Rectal smooth muscle tissue (tissue), 1 donor: ENCODE results near the gene CHAC2.
A peak's percentile ranks its signal among the peaks of the same experiment; 100 is the strongest.

Experiments used
- H3K27ac ChIP-seq: one replicate; pipeline ENCODE4 v1.7.0; 2013; ENCODE audit warnings: low read depth, low read length, inconsistent platforms
- H3K27me3 ChIP-seq: one replicate; pipeline ENCODE4 v1.7.0; 2013; ENCODE audit warnings: low read length; ENCODE audit not compliant: control insufficient read depth, insufficient read depth
- H3K36me3 ChIP-seq: one replicate; pipeline ENCODE4 v1.7.0; 2013; ENCODE audit warnings: low read length; ENCODE audit not compliant: control insufficient read depth, insufficient read depth
- H3K4me1 ChIP-seq: one replicate; pipeline ENCODE4 v1.7.0; 2013; ENCODE audit warnings: low read length; ENCODE audit not compliant: control insufficient read depth, insufficient read depth
- H3K4me3 ChIP-seq: one replicate; pipeline ENCODE4 v1.7.0; 2013; ENCODE audit warnings: low read length
- H3K9ac ChIP-seq: one replicate; pipeline ENCODE4 v1.7.0; 2013; ENCODE audit warnings: low read length

CHAC2 gene

GRCh38 chr2:53784436-53784835 lies 16.8 kb downstream of the CHAC2 start:
- H3K9ac ChIP-seq: no peak overlapping the region
- no peaks in the 10 kb centered on the region for H3K27me3 ChIP-seq
- no peak overlapping the region for H3K27ac ChIP-seq
- peaks cover 17% of the 10 kb centered on the region for H3K4me1 ChIP-seq
- H3K4me3 ChIP-seq: no peak overlapping the region
- no peaks in the 10 kb centered on the region for H3K36me3 ChIP-seq

DNA sequence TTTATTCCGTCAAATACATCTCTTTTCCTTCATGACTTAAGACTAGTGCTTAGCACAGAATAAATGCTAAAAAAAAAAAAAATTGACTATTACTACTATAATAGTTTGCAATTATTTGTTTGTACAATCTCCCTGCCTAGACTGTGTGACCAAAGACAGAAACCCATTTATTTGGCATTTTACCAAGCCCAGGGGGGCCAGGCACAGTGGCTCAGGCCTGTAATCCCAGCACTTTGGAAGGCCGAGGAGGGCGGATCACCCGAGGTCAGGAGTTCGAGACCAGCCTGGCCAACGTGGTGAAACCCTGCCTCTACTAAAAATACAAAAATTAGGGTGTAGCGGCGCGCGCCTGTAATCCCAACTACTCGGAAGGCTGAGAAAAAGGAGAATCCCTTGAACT lies 17.8 kb downstream of the CHAC2 start:
- Histone ChIP-seq H3K4me3 (peak overlapping the region; percentile 94), H3K27me3 (no peaks in the 10 kb centered on the region), H3K36me3 (no peaks in the 10 kb centered on the region), H3K27ac (no peak overlapping the region), H3K9ac (no peak overlapping the region), H3K4me1 (peaks cover 17% of the 10 kb centered on the region)

DNA sequence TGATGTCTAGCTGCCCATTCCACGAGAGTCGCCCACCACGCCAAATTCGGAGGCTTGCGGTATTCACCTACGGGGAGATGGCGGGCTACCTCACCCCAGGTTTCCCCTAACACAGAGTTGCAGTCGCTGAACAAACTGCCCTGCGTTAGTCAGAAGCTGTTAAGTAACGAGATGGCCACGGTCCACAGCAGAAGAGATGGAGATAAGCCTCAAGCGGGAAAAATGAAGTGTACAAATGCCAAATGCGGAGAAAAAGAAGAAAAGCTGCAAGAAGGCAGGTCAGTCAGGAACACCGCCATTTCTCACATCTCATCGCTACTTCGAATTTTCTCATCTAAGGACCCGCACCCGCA lies 18.7 kb downstream of the CHAC2 start:
- Histone ChIP-seq H3K4me3 (peak overlapping the region; percentile 94), H3K4me1 (peaks cover 17% of the 10 kb centered on the region), H3K27ac (peak overlapping the region; percentile 75), H3K9ac (peak overlapping the region; percentile 63), H3K36me3 (no peaks in the 10 kb centered on the region), H3K27me3 (no peaks in the 10 kb centered on the region)

DNA sequence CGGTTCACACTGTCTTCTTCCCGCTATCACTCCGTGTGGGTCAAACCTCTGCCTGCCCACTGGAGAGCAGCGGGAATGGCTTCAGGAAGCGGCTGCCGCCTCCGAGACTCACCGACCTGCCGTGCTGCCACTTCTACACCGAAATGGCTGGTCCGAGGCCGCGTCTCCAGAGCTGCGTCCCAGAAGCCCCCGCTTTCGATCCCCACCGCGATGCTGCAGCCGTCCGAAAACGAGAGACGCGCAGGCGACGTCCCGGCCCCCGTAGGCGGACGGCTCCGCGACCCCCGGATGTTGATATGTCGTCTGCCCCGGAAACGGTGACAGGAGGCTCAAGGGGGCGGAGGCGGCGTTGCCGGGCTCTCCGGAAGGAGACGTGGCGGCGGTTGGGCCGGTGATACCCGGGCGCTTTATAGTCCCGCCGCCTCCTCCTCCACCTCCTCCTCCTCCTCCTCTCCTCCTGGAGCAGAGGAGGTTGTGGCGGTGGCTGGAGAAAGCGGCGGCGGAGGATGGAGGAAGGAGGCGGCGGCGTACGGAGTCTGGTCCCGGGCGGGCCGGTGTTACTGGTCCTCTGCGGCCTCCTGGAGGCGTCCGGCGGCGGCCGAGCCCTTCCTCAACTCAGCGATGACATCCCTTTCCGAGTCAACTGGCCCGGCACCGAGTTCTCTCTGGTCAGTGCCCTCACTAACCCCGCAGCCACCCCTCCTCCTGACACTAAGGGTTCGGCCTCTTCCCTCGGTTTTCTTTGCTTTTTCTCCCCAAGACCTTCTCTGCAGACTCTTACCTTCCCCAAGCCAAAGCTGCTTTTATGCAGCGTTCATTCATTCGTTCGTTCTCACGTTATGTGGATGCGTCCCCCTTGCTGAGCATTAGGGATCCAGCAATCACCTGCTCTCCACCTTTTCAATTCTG lies 19.4 kb downstream of the CHAC2 start, which contains the start of the genes ASB3 and ERLEC1:
Gene ASB3 (minus strand): TSS at position 249 of the 909 bp plus-strand sequence. CDS start 21,381 bp downstream, outside the sequence.
Gene ERLEC1 (plus strand): TSS at position 340 of the 909 bp plus-strand sequence. CDS start 167 bp downstream, at position 507.
- H3K27ac ChIP-seq: peak within 1 kb of the TSS; percentile 75
- no peaks in the 10 kb centered on the region for H3K36me3 ChIP-seq
- peak within 1 kb of the TSS; percentile 94 for H3K4me3 ChIP-seq
- H3K4me1 ChIP-seq: peaks cover 17% of the 10 kb centered on the region
- no peaks in the 10 kb centered on the region for H3K27me3 ChIP-seq
- peak within 1 kb of the TSS; percentile 63 for H3K9ac ChIP-seq

DNA sequence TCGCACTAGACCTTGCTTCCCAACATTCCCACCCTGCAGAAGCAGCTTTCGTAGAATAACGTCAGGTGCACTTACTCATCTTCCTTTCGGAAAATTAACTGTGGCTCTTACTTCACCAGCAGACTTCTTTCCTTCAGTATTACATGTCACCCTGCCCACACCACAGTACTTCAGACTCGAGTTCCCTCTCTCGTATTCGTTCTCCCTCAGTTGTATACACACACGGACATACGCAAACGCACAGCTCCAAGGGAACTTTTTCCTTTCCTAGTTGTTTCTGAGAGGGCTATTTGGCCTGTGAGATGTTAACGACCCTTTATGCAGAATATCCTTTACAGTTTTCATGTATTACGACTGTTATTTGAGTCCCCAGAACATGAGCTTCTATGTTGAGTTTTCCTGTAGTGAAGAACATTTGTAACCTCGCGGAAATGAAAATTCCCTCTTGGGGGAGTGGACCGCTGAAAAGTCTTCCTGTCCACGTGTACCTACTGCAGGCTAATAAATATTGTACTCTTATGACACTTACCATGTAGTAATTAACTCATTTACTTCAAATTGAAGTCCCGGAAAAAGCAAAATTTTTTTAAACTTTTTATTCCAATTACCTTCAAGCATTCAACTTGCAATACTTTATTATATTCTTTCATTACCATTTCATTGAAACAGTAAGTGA lies 20.1 kb downstream of the CHAC2 start:
- Histone ChIP-seq H3K4me1 (peaks cover 17% of the 10 kb centered on the region), H3K9ac (peak overlapping the region; percentile 43), H3K4me3 (peak overlapping the region; percentile 94), H3K27ac (peak overlapping the region; percentile 55), H3K27me3 (no peaks in the 10 kb centered on the region), H3K36me3 (no peaks in the 10 kb centered on the region)

DNA sequence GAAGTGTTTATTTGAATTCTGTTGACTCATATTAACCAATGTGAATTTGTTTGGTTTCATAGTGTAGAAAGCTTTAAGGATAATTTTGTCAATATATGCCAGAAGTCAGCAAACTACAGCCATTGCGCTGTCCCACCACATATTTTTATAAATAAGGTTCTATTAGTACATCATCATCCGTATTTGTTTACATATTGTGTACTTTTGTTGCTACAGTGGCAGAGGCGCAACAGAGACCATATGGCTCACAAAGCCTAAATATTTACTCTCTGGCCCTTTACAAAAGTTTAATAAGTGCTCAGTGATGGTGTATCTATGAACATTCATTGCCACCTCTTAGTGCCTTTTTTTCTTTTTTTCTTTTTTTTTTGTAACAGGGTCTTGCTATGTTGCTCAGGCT lies 25.7 kb downstream of the CHAC2 start:
- H3K9ac ChIP-seq: no peak overlapping the region

GRCh38 chr2:53793821-53794220 lies 26.2 kb downstream of the CHAC2 start:
- Histone ChIP-seq H3K36me3 (peaks cover 3% of the 10 kb centered on the region), H3K27ac (no peak overlapping the region), H3K4me1 (no peaks in the 10 kb centered on the region), H3K9ac (no peak overlapping the region), H3K27me3 (no peaks in the 10 kb centered on the region), H3K4me3 (no peak overlapping the region)

More for the DNA sequence above, 25.7 kb downstream of the CHAC2 start:
- H3K27me3 ChIP-seq: no peaks in the 10 kb centered on the region
- H3K4me3 ChIP-seq: no peak overlapping the region
- H3K27ac ChIP-seq: no peak overlapping the region
- peaks cover under 1% of the 10 kb centered on the region for H3K4me1 ChIP-seq
- H3K36me3 ChIP-seq: peaks cover 3% of the 10 kb centered on the region

DNA sequence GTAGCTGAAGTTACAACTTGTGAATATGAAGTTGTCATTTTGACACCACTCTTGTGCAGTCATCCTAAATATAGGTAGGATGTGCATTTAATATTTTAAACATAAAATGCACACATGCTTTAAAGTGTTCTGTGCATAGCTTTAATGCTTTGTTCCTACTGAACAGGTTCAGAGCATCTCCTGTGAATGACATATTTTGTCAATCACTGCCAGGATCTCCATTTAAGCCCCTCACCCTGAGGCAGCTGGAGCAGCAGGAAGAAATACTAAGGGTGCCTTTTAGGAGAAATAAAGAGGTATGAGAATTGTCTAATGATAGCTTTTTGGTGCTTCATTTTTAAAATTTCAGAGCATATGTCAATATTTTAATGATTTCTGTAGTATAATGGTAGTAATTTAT lies 33.9 kb downstream of the CHAC2 start:
- Histone ChIP-seq H3K4me3 (no peak overlapping the region), H3K9ac (no peak overlapping the region), H3K36me3 (peaks cover 5% of the 10 kb centered on the region), H3K27ac (no peak overlapping the region), H3K27me3 (no peaks in the 10 kb centered on the region), H3K4me1 (no peaks in the 10 kb centered on the region)

GRCh38 chr2:53802617-53803151 lies 35.1 kb downstream of the CHAC2 start:
- H3K36me3 ChIP-seq: peaks cover 6% of the 10 kb centered on the region

GRCh38 chr2:53811601-53812000 lies 44.0 kb downstream of the CHAC2 start:
- no peak overlapping the region for H3K4me3 ChIP-seq
- no peaks in the 10 kb centered on the region for H3K4me1 ChIP-seq
- H3K27me3 ChIP-seq: no peaks in the 10 kb centered on the region
- peaks cover 11% of the 10 kb centered on the region for H3K36me3 ChIP-seq
- no peak overlapping the region for H3K9ac ChIP-seq
- no peak overlapping the region for H3K27ac ChIP-seq

More at GRCh38 chr2:53802617-53803151, 35.1 kb downstream of the CHAC2 start:
- H3K9ac ChIP-seq: no peak overlapping the region
- no peaks in the 10 kb centered on the region for H3K4me1 ChIP-seq
- no peak overlapping the region for H3K4me3 ChIP-seq
- no peaks in the 10 kb centered on the region for H3K27me3 ChIP-seq
- H3K27ac ChIP-seq: no peak overlapping the region

DNA sequence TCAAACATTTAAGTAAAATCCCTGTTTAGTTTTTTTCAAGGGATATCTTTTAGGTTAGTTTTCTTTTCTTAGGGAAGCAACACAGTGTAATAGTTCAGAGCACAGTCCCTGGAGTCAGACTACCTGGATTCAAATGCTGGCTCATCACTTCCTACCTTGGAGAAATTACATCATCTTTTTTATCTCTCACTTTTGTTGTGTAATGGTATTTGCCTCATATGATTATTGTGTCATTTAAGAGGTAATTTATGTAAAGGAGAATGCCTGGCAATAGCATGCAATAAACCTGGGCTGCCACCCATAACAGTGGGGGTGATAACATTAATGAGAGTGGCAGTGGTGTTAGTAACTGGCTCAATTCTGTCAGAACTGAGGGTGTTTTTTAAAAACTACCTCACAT lies 45.5 kb downstream of the CHAC2 start:
- Histone ChIP-seq H3K4me3 (no peak overlapping the region), H3K9ac (no peak overlapping the region), H3K27me3 (no peaks in the 10 kb centered on the region), H3K4me1 (no peaks in the 10 kb centered on the region), H3K27ac (no peak overlapping the region), H3K36me3 (peaks cover 11% of the 10 kb centered on the region)

- H3K4me1 ChIP-seq: no peaks in the 10 kb centered on the region
Measured at GRCh38 chr2:53818854-53819435, 51.3 kb downstream of the CHAC2 start.

More at GRCh38 chr2:53818854-53819435, 51.3 kb downstream of the CHAC2 start:
- H3K27me3 ChIP-seq: no peaks in the 10 kb centered on the region
- H3K36me3 ChIP-seq: peaks cover 9% of the 10 kb centered on the region
- H3K9ac ChIP-seq: no peak overlapping the region
- no peak overlapping the region for H3K27ac ChIP-seq
- no peak overlapping the region for H3K4me3 ChIP-seq
